CD4-positive, alpha-beta T cell (primary cell): ENCODE measurements around the gene XRCC3. TPM values are rescaled to one million over a fixed set of nuclear protein-coding genes. Genes with fewer than 3 reads are reported as not detected.

Experiments used
- ATAC-seq: fragments of 200-7000 bp; cut with Tn5 transposase; one replicate; pipeline ENCODE4 v1.10.0; 2022; ENCODE audit warnings: mild to moderate bottlenecking; ENCODE audit not compliant: poor library complexity
- CTCF ChIA-PET: fragments of 350-600 bp; sonication (Branson Sonifier 250); formaldehyde crosslinking; loops from one replicate; lab custom pipeline; 2021; ENCODE audit warnings: antibody characterized with exemption, inconsistent platforms; lab: Charles Lee
- POLR2A ChIA-PET: fragments of 350-600 bp; sonication (Branson Sonifier 250); formaldehyde crosslinking; loops from one replicate; lab custom pipeline; 2021; ENCODE audit warnings: antibody characterized with exemption, inconsistent platforms; lab: Charles Lee
- DNase-seq, 14 experiments: peaks; one replicate each; pipeline ENCODE4 v3.0.0-alpha.2; 2013 to 2020; ENCODE audit warnings: mixed read lengths in 2 of 14
- H3K27ac ChIP-seq, 2 donors: one replicate each; pipeline versions ENCODE4 v1.5.1 to v1.7.0; 2013; ENCODE audit warnings: low read length in 2 of 2, low read depth in 1 of 2, mild to moderate bottlenecking in 1 of 2
- H3K27me3 ChIP-seq, 2 experiments: 1 replicate in 1 of 2; 2 replicates in 1 of 2; pipeline versions ENCODE4 v1.6.1 to v1.7.0; 2013; ENCODE audit warnings: low read length in 2 of 2, control low read depth in 1 of 2, mild to moderate bottlenecking in 1 of 2, moderate library complexity in 1 of 2; ENCODE audit not compliant: insufficient read depth in 2 of 2, control insufficient read depth in 1 of 2
- H3K36me3 ChIP-seq: one replicate; pipeline ENCODE4 v1.6.1; 2013; ENCODE audit warnings: low read length, control low read depth; ENCODE audit not compliant: insufficient read depth
- H3K4me1 ChIP-seq: one replicate; pipeline ENCODE4 v1.6.1; 2013; ENCODE audit warnings: low read length, control low read depth; ENCODE audit not compliant: insufficient read depth
- H3K4me3 ChIP-seq: one replicate; pipeline ENCODE4 v1.5.1; 2013; ENCODE audit warnings: mild to moderate bottlenecking, low read length, moderate library complexity
- H3K9me3 ChIP-seq, 2 experiments: 1 replicate in 1 of 2; 2 replicates in 1 of 2; pipeline versions ENCODE4 v1.6.1 to v1.7.0; 2013; ENCODE audit warnings: low read length in 2 of 2, mild to moderate bottlenecking in 2 of 2, control low read depth in 1 of 2, moderate library complexity in 1 of 2; ENCODE audit not compliant: control insufficient read depth in 1 of 2, insufficient read depth in 1 of 2
- H3K27ac Mint-ChIP-seq: one replicate; pipeline ENCODE4 v1.8.0; 2020; ENCODE audit warnings: mixed read lengths
- H3K27me3 Mint-ChIP-seq: one replicate; pipeline ENCODE4 v1.8.0; 2021; ENCODE audit warnings: mixed read lengths
- H3K36me3 Mint-ChIP-seq: one replicate; pipeline ENCODE4 v1.8.0; 2021; ENCODE audit warnings: low read depth, mixed read lengths
- H3K4me1 Mint-ChIP-seq: one replicate; pipeline ENCODE4 v1.8.0; 2021; ENCODE audit warnings: low read depth, mixed read lengths
- H3K4me3 Mint-ChIP-seq: one replicate; pipeline ENCODE4 v1.8.0; 2020; ENCODE audit warnings: mild to moderate bottlenecking, mixed read lengths
- H3K9me3 Mint-ChIP-seq: one replicate; pipeline ENCODE4 v1.8.0; 2020; ENCODE audit warnings: mixed read lengths
- CTCF ChIP-seq: fragments of 200-600 bp; IDR thresholded peaks from one replicate; pipeline ENCODE4 v1.8.0; 2022; ENCODE audit warnings: antibody characterized with exemption, mild to moderate bottlenecking
- intact Hi-C, 2 experiments: fragments of 100-400 bp; cut with DNase I in 1 of 2; cut with micrococcal nuclease in 1 of 2; formaldehyde crosslinking; loops; one replicate each; pipeline versions ENCODE4 v1.15.1 to v1.9.0; 2023 to 2025; cut with DNase I, micrococcal nuclease
- total RNA-seq, 174 experiments: library from RNA in 2 of 174; stranded (reverse) in 2 of 174; gene quantifications; one replicate each; pipeline ENCODE4 v1.2.3 and lab custom pipeline; 2021 to 2026

Gene XRCC3
- total RNA-seq, 2 experiments from 2014 or later, result 4.6 to 4.8 TPM

DNA sequence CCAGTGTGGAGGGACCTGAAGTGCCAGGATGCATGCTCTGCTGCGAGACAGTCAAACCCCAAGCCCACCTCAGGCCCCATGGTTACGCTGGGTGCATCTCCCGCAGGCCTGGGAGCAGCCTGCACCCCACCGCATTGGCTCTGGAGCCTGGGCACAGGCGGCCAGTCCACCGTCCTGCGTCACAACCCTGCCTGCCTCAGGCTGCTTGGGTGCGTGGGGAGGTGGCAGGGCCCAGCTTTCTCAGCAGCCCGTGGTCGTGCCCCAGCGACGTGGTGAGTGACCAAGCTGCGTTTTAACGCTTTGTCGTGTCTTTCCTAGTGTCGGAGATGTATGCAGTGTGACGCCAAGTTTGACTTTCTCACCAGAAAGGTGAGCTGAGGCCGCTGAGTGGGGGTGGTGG, 11.2 kb upstream of the XRCC3 start:
- no peaks in the 10 kb centered on the region for H3K9me3 Mint-ChIP-seq
- no peak for TF ChIP-seq CTCF
- H3K27me3 Mint-ChIP-seq, result no peaks in the 10 kb centered on the region
- no peak overlapping the region for H3K27ac Mint-ChIP-seq
- H3K4me1 Mint-ChIP-seq, result no peaks in the 10 kb centered on the region
- no peak overlapping the region for H3K4me3 ChIP-seq
- intact Hi-C loops, result no loop called here
- ChIA-PET POLR2A (no interaction called here), CTCF (no interaction called here)
- no peak overlapping the region for H3K4me3 Mint-ChIP-seq
- H3K27me3 ChIP-seq, result no peaks in the 10 kb centered on the region
- no peak for ATAC-seq
- peaks cover 17% of the 10 kb centered on the region for H3K36me3 Mint-ChIP-seq
- H3K9me3 ChIP-seq, result no peaks in the 10 kb centered on the region
- no peak for DNase-seq
- H3K4me1 ChIP-seq, result no peaks in the 10 kb centered on the region
- H3K36me3 ChIP-seq, result peaks cover 25% of the 10 kb centered on the region
- no peak overlapping the region for H3K27ac ChIP-seq

DNA sequence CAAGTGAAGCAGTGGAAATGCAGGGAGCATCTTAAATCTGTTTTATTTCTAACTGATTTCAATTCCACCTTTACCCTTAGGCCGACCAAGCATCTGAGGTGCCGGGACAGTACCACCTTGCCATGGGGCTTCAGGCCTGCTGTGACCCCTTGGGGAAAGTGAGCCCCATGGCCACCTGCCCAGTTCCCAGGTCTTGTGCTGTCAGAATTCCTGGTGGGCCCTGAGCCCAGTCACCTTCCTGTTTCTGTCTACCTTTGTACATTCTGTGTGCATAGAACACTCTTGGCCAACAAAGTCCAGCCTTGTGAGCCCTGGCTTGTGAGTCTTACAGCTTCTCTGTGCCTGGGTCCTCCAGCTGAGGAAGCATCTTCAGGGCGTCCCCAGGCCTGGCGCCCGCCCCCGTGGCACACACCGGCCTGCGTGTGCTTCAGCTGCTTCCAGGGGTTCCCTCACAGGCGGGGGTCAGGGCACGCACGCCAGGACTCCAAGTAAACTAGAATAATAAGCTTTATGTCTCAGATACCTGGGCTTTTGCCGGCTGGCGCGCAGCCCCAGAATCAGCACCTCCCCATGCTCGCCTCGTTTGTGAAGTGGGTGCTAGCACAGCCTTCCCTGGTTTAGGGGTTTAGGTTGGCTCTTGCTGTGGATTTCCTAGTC, 10.6 kb upstream of the XRCC3 start:
- Mint-ChIP-seq H3K4me3 (no peak overlapping the region), H3K27ac (no peak overlapping the region), H3K4me1 (no peaks in the 10 kb centered on the region), H3K9me3 (no peaks in the 10 kb centered on the region), H3K27me3 (no peaks in the 10 kb centered on the region), H3K36me3 (peaks cover 17% of the 10 kb centered on the region)
- H3K4me3 ChIP-seq, result no peak overlapping the region
- DNase-seq (no peak), ATAC-seq (no peak)
- no peaks in the 10 kb centered on the region for H3K27me3 ChIP-seq
- no peak overlapping the region for H3K27ac ChIP-seq
- no peaks in the 10 kb centered on the region for H3K4me1 ChIP-seq
- no peak for TF ChIP-seq CTCF
- H3K36me3 ChIP-seq, result peaks cover 25% of the 10 kb centered on the region
- POLR2A ChIA-PET, result no interaction called here
- CTCF ChIA-PET, result no interaction called here
- intact Hi-C loops, result no loop called here
- no peaks in the 10 kb centered on the region for H3K9me3 ChIP-seq

DNA sequence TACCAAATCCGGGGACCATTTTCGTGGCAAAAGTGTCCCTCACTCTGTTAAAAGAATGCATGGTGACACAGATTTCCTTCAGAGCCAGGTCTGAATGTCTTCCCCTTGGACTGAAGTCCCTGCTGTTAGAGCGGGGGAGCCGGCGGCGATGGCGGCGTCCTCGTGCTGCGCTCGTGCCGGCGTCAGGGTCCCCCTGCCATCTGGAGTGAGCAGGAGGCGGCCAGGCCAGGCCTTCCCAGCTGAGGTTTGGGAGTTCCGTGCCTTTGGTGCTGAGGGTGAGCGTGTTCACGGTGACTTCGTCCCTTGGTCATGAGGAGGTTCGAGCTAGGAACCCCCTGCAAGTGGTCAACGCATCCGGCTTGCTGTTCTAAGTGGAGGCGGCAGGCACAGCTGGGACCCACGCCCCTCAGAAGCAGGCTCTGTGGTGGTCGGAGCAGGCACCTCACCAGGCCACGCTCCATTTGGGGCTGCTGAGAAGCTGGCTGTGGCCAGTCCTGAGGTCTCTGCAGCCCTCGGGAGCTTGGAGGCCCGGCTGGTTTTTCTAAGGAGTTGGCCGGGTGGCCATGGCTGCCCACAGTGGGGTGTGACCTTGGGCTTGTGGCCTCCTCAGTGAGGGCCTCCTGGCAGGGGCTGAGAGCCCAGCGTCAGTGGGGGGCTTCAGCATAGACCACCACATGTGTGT, 9.9 kb upstream of the XRCC3 start:
- DNase-seq (no peak), ATAC-seq (no peak)
- no peak overlapping the region for H3K4me3 ChIP-seq
- H3K4me1 ChIP-seq, result no peaks in the 10 kb centered on the region
- Mint-ChIP-seq H3K9me3 (no peaks in the 10 kb centered on the region), H3K27me3 (no peaks in the 10 kb centered on the region), H3K4me3 (no peak overlapping the region), H3K27ac (no peak overlapping the region), H3K4me1 (peaks cover 4% of the 10 kb centered on the region), H3K36me3 (peaks cover 16% of the 10 kb centered on the region)
- H3K9me3 ChIP-seq, result no peaks in the 10 kb centered on the region
- no peaks in the 10 kb centered on the region for H3K27me3 ChIP-seq
- intact Hi-C loops, result no loop called here
- peaks cover 22% of the 10 kb centered on the region for H3K36me3 ChIP-seq
- no peak overlapping the region for H3K27ac ChIP-seq
- no peak for TF ChIP-seq CTCF
- CTCF ChIA-PET, result no interaction called here
- POLR2A ChIA-PET, result no interaction called here
